Prostate gland (tissue), 2 donors: ENCODE data around the gene PELI1.

Experiments
- CTCF ChIP-seq, 4 experiments: fragments of 200-600 bp in 2 of 4; fragments of 450-650 bp in 2 of 4; sonication (generic) in 2 of 4; IDR thresholded peaks; 1 replicate in 3 of 4; 2 replicates in 1 of 4; pipeline ENCODE4 v1.5.1; 2016 to 2019; ENCODE audit warnings: antibody characterized with exemption in 4 of 4, mild to moderate bottlenecking in 2 of 4, moderate library complexity in 2 of 4
- POLR2A ChIP-seq: fragments of 450-650 bp; IDR thresholded peaks from one replicate; pipeline ENCODE4 v1.6.1; 2016; ENCODE audit warnings: antibody characterized with exemption, mild to moderate bottlenecking

- TF ChIP-seq POLR2A, result no peak
- no peak for TF ChIP-seq CTCF (IDR thresholded peaks at IDR 0.05)
These were observed 29.3 kb downstream of the PELI1 start for GRCh38 chr2:64114912-64115277.
